Measurements from ENCODE around the gene CMSS1. TPM values are rescaled to one million over a fixed set of nuclear protein-coding genes. Genes with fewer than 3 reads are reported as not detected.

CMSS1 gene
- total RNA-seq, 1 experiment from 2014 or later, result 70.6 TPM

DNA sequence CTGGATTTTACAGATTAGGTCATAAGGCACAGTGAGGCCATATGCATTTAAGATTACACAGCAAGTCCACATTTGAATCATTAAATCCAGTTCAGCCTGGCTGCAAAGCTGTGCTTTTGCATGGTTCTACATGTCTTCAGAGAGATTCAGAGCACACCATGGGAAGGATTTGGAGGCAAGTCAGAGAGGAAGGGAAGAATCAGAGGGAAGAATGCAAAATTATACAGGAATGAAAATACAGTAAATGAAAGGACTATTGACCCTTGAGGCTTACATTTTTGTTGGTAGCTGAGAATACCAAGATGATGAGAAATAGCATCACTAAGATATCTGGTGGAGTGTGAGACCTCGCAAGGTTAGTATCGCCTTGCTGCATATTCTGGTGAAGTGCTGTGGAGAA lies 282.8 kb downstream of the CMSS1 start:
- Mint-ChIP-seq H3K4me1 (peaks cover 13% of the 10 kb centered on the region; the same call in 1 of the 2 replicates), H3K27ac (no peak overlapping the region), H3K9me3 (peaks cover 4% of the 10 kb centered on the region; the same call in 1 of the 2 replicates), H3K36me3 (no peaks in the 10 kb centered on the region), H3K27me3 (ENCODE audit: low read depth) (no peaks in the 10 kb centered on the region), H3K4me3 (no peak overlapping the region)
- ATAC-seq (no peak), DNase-seq (ENCODE audit: low spot score) (no peak)
- POLR2A ChIA-PET, result no interaction called here
- CTCF ChIA-PET, result interaction anchor here (1.6 kb wide), 1 partner anchor 154 kb away, joined by 6 read pairs; no protein-coding TSS in a partner anchor
- TF ChIP-seq, protein P1, sequence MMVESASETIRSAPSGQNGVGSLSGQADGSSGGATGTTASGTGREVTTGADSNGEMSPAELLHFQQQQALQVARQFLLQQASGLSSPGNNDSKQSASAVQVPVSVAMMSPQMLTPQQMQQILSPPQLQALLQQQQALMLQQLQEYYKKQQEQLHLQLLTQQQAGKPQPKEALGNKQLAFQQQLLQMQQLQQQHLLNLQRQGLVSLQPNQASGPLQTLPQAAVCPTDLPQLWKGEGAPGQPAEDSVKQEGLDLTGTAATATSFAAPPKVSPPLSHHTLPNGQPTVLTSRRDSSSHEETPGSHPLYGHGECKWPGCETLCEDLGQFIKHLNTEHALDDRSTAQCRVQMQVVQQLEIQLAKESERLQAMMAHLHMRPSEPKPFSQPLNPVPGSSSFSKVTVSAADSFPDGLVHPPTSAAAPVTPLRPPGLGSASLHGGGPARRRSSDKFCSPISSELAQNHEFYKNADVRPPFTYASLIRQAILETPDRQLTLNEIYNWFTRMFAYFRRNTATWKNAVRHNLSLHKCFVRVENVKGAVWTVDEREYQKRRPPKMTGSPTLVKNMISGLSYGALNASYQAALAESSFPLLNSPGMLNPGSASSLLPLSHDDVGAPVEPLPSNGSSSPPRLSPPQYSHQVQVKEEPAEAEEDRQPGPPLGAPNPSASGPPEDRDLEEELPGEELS (CRISPR knock-in tag; IDR thresholded peaks at IDR 0.05), result no peak
- no peak for TF ChIP-seq HMGA2 (CRISPR knock-in tag; IDR thresholded peaks at IDR 0.05)

DNA sequence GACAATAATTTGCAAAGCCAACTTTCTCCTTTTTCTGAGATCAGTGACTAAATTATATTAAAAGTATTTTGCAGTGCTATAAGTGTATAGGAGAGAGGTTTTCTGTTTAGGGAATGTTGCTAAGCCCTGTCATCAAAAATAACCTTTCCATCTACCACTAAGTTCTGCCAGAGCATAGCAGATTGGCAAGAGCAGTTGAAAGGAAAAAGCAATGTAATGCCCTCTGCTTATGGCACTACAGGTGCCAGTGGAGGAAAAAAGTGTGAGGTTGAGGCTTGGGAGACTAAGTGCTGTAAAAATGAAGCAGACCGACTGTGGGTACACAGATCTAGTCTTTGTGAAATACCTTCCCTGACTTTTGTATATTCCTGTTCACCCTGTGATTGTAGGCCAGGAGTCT lies 285.1 kb downstream of the CMSS1 start:
- CTCF ChIA-PET, result interaction anchor here (1.0 to 1.3 kb wide), 2 partner anchors 13 to 151 kb away, joined by 4 to 6 read pairs; no protein-coding TSS in a partner anchor
- H3K4me3 Mint-ChIP-seq, result no peak overlapping the region
- no peak for ATAC-seq
- peaks cover 4% of the 10 kb centered on the region; the same call in 1 of the 2 replicates for H3K9me3 Mint-ChIP-seq
- DNase-seq (ENCODE audit: low spot score), result no peak
- no peak overlapping the region for H3K27ac Mint-ChIP-seq
- H3K27me3 Mint-ChIP-seq (ENCODE audit: low read depth), result no peaks in the 10 kb centered on the region
- peaks cover 21% of the 10 kb centered on the region for H3K4me1 Mint-ChIP-seq
- POLR2A ChIA-PET, result no interaction called here
- H3K36me3 Mint-ChIP-seq, result no peaks in the 10 kb centered on the region
- TF ChIP-seq MXD4 (CRISPR knock-in tag; IDR thresholded peaks at IDR 0.05; ENCODE audit: borderline replicate concordance) (no peak), IRF2 (CRISPR knock-in tag; IDR thresholded peaks at IDR 0.05; ENCODE audit: borderline replicate concordance, low read depth) (no peak), TCF7 (CRISPR knock-in tag; IDR thresholded peaks at IDR 0.05; ENCODE audit: low read depth) (no peak), PRRX2 (CRISPR knock-in tag; IDR thresholded peaks at IDR 0.05) (no peak)
- TF ChIP-seq, protein P2, sequence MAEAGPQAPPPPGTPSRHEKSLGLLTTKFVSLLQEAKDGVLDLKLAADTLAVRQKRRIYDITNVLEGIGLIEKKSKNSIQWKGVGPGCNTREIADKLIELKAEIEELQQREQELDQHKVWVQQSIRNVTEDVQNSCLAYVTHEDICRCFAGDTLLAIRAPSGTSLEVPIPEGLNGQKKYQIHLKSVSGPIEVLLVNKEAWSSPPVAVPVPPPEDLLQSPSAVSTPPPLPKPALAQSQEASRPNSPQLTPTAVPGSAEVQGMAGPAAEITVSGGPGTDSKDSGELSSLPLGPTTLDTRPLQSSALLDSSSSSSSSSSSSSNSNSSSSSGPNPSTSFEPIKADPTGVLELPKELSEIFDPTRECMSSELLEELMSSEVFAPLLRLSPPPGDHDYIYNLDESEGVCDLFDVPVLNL (CRISPR knock-in tag; IDR thresholded peaks at IDR 0.05; ENCODE audit: borderline replicate concordance, low read depth), result no peak

DNA sequence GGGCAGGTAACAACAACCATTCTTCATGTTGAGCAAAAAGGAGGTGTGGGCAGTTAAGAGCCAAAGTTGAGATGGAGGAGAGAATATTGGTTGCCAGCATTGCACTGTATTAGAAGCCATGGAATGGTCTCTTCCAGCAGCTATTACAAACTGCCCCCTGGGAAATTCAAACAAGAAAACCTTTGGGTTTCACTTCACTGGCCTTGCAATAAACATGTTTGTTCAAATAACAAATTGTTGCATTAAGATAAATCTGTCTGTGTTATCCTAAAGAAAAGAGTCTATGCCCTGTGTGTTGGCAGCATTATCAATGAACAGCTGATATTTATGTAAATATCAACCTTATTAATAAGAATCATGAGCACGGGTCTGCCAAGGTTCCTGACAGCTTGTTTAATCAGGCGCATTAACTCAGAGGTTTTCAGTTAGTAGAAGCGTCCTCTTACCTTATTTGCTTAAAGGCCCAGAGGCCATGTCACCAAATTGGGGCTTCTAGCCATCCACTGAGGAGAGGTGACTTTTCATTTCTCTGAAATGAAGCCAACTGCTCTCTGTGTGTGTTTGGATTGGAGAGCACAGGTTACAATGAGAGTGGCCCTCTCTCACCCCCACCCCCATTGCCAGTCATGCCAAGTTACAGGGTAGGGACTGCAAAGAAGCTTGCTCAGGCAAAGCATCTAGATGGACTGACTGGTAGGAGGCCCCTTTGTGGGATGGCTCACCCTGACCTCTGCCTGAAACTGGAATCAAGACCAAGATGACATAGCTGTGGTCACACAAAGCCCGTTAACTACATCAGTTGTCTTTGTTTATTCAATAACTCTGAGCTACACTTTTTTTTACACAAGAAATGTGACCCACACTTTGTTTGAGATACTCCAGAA lies 286.1 kb downstream of the CMSS1 start:
- no peaks in the 10 kb centered on the region for H3K27me3 Mint-ChIP-seq (ENCODE audit: low read depth)
- no peak overlapping the region for H3K27ac Mint-ChIP-seq
- H3K9me3 Mint-ChIP-seq, result peaks cover 4% of the 10 kb centered on the region; the same call in 1 of the 2 replicates
- DNase-seq (ENCODE audit: low spot score) (no peak), ATAC-seq (no peak)
- CTCF ChIA-PET, result interaction anchor here (1.0 to 1.3 kb wide), 3 partner anchors 14 to 150 kb away, joined by 4 to 6 read pairs (median 6); no protein-coding TSS in a partner anchor
- no peak for TF ChIP-seq JUN (CRISPR knock-in tag; IDR thresholded peaks at IDR 0.05)
- TF ChIP-seq JAZF1 (CRISPR knock-in tag; IDR thresholded peaks at IDR 0.05), result no peak
- TF ChIP-seq ESRRA (CRISPR knock-in tag; IDR thresholded peaks at IDR 0.05; ENCODE audit: borderline replicate concordance), result no peak
- TF ChIP-seq EMX1 (CRISPR knock-in tag; IDR thresholded peaks at IDR 0.05), result no peak
- TF ChIP-seq GRHL2 (CRISPR knock-in tag; IDR thresholded peaks at IDR 0.05; ENCODE audit: insufficient replicate concordance, severe bottlenecking), result no peak
- TF ChIP-seq, protein P3, sequence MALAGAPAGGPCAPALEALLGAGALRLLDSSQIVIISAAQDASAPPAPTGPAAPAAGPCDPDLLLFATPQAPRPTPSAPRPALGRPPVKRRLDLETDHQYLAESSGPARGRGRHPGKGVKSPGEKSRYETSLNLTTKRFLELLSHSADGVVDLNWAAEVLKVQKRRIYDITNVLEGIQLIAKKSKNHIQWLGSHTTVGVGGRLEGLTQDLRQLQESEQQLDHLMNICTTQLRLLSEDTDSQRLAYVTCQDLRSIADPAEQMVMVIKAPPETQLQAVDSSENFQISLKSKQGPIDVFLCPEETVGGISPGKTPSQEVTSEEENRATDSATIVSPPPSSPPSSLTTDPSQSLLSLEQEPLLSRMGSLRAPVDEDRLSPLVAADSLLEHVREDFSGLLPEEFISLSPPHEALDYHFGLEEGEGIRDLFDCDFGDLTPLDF (CRISPR knock-in tag; IDR thresholded peaks at IDR 0.05), result no peak
- TF ChIP-seq, protein P4, sequence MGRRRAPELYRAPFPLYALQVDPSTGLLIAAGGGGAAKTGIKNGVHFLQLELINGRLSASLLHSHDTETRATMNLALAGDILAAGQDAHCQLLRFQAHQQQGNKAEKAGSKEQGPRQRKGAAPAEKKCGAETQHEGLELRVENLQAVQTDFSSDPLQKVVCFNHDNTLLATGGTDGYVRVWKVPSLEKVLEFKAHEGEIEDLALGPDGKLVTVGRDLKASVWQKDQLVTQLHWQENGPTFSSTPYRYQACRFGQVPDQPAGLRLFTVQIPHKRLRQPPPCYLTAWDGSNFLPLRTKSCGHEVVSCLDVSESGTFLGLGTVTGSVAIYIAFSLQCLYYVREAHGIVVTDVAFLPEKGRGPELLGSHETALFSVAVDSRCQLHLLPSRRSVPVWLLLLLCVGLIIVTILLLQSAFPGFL (CRISPR knock-in tag; IDR thresholded peaks at IDR 0.05; ENCODE audit: borderline replicate concordance), result no peak
- TF ChIP-seq ELF4 (CRISPR knock-in tag; IDR thresholded peaks at IDR 0.05; ENCODE audit: low read depth), result no peak
- TF ChIP-seq, protein P5, sequence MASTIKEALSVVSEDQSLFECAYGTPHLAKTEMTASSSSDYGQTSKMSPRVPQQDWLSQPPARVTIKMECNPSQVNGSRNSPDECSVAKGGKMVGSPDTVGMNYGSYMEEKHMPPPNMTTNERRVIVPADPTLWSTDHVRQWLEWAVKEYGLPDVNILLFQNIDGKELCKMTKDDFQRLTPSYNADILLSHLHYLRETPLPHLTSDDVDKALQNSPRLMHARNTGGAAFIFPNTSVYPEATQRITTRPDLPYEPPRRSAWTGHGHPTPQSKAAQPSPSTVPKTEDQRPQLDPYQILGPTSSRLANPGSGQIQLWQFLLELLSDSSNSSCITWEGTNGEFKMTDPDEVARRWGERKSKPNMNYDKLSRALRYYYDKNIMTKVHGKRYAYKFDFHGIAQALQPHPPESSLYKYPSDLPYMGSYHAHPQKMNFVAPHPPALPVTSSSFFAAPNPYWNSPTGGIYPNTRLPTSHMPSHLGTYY (CRISPR knock-in tag; IDR thresholded peaks at IDR 0.05), result no peak
- TF ChIP-seq CREM (CRISPR knock-in tag; IDR thresholded peaks at IDR 0.05), result no peak
- TF ChIP-seq, protein P6, sequence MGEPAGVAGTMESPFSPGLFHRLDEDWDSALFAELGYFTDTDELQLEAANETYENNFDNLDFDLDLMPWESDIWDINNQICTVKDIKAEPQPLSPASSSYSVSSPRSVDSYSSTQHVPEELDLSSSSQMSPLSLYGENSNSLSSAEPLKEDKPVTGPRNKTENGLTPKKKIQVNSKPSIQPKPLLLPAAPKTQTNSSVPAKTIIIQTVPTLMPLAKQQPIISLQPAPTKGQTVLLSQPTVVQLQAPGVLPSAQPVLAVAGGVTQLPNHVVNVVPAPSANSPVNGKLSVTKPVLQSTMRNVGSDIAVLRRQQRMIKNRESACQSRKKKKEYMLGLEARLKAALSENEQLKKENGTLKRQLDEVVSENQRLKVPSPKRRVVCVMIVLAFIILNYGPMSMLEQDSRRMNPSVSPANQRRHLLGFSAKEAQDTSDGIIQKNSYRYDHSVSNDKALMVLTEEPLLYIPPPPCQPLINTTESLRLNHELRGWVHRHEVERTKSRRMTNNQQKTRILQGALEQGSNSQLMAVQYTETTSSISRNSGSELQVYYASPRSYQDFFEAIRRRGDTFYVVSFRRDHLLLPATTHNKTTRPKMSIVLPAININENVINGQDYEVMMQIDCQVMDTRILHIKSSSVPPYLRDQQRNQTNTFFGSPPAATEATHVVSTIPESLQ (CRISPR knock-in tag; IDR thresholded peaks at IDR 0.05), result no peak
- H3K36me3 Mint-ChIP-seq, result no peaks in the 10 kb centered on the region
- POLR2A ChIA-PET, result no interaction called here
- H3K4me3 Mint-ChIP-seq, result no peak overlapping the region
- H3K4me1 Mint-ChIP-seq, result peaks cover 21% of the 10 kb centered on the region
